ENCODE measurements around the gene TSEN34.
A peak's percentile ranks its signal among the peaks of the same experiment; 100 is the strongest.

- TF ChIP-seq REST (IDR thresholded peaks at IDR 0.05; ENCODE audit: unreplicated experiment) (no peak), POLR2AphosphoS5 (IDR thresholded peaks at IDR 0.05; ENCODE audit: low read depth) (0 out of 2 replicates have a peak, but pooled peaks have one; percentile 17)
These were observed 13.8 kb downstream of the TSEN34 start for GRCh38 chr19:54204767-54205468.

Measured in GM23338 (cell line).